ENCODE data around the gene KLRF1.

Gene KLRF1

GRCh38 chr12:9809866-9810265, 17.4 kb upstream of the KLRF1 start:
- DNase-seq: no peak

- no peak for DNase-seq
Observed at GRCh38 chr12:9810671-9811070, 16.6 kb upstream of the KLRF1 start.

DNA sequence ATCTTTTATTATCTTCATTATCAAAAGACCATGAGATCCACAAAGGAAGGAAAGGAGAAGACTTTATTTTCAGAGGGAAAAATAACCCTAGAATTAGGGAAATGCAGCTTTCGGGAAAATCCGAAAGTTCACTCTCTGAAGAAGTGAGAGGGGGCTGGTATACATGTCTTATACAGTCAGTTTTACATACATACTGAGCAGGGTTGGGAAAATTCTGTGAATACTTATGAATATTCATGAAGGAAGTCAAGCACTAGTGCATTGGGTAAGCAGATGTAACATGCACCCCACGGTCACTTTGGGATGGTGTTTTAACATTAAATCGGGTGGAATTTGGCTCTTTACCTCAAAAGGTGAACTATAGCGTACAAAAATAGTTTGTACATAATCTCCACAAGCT, 15.7 kb upstream of the KLRF1 start:
- DNase-seq: no peak

DNA sequence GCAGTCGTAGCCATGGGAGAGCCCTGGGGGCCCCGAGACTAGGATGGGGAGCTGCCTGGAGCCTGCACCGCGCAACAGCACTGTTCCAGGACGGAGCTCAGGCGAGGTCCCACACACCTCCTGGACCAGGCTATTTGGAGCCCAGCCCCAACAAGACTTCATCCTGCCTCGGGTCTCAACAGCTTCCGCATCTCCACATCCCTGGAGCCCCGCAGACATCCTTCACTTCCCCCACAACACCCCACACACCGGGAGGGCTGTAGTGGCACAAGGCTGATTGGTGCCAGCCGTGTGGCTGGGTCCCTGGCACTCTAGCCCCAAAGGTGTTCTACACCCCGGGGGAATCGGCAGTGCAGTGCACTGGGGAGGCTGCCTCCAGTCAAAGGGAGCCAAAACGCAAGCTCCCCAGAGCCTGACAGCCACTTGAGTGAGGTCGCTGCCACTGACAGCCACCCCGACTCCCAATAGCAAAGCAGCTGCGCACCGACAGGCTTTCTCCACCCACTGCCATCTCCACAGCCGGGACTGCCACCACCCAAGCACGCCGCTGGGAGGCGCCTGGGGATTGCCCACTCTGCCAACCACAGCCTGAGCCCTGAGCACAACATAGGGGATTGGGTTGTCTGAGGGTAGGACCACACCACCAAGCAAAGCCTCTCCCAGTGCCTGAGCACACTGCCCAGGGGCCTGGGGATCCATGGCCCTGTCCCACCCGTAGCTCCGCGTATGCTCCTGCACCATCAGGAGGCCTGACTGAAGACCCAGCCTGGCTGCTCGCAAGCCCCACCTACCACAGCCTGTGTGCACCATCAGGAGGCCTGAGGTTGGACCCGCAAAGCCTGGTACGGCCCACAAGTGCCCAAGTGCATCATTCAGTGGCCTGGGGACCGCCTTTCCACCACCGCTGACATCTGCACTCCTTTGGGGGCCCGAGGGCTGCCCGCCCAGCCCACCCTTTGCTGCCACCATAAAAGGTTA, 13.2 kb upstream of the KLRF1 start:
- peak; percentile 1 for DNase-seq

- no peak for DNase-seq
Observed at GRCh38 chr12:9820281-9820930, 6.9 kb upstream of the KLRF1 start.

DNA sequence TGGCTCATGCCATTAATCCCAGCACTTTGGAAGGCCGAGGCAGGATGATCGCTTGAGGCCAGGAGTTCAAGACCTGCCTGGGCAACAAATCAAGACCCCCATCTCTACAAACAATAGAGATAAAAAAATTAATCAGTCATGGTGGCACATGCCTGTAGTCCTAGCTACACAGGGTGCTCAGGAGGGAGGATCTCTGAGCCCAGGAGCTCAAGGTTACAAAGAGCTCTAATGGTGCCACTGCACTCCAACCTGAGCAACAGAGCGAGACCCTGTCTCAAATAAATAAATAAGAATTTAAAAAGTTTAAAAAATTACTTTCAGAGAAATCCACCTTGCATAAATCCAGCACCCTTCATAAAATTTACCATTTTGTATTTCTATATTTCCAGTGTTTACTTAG, 2.2 kb downstream of the KLRF1 start:
- DNase-seq: no peak

GRCh38 chr12:9829982-9830381, 2.7 kb downstream of the KLRF1 start:
- DNase-seq: no peak

GRCh38 chr12:9831720-9832119, 4.4 kb downstream of the KLRF1 start:
- DNase-seq: no peak

GRCh38 chr12:9843407-9843806, 16.1 kb downstream of the KLRF1 start:
- DNase-seq: no peak

DNA sequence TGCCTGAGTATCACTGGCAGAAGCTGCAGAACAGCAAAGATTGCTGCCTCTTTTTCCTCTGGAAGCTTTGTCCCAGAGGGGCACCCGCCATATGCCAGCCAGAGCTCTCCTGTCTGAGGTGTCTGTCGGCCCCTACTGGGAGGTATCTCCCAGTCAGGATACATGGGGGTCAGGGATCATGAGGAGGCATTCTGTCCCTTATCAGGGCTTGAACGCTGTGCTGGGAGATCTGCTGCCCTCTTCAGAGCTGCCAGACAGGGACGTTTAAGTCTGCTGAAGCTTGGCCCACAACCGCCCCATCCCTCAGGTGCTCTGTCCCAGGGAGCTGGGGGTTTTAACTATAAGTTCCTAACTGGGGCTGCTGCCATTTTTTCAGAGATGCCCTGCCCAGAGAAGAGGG, 21.6 kb downstream of the KLRF1 start:
- no peak for DNase-seq

- no peak for DNase-seq
Observed at GRCh38 chr12:9851050-9851449, 23.8 kb downstream of the KLRF1 start.

DNA sequence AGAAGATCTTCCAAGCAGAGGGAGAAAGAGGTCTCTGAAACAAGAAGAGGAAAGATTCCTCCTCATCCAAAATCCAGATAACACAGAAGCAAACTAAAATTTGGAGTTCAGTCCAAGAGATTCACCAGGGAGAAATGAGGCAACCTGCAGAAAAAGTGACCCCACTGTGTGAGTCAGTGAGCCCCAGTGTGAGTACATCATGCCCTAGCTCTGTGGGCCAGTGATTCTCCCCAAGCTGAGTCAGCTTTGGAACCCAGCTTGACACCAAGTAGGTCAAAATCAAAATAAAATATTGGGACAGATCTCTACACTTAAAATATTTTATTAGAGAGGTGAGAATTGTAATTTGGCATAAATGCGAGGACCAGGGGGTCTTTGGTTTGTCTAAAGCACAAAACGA, 24.6 kb downstream of the KLRF1 start:
- no peak for DNase-seq

- no peak for DNase-seq
Observed at GRCh38 chr12:9856151-9856550, 28.9 kb downstream of the KLRF1 start.

DNA sequence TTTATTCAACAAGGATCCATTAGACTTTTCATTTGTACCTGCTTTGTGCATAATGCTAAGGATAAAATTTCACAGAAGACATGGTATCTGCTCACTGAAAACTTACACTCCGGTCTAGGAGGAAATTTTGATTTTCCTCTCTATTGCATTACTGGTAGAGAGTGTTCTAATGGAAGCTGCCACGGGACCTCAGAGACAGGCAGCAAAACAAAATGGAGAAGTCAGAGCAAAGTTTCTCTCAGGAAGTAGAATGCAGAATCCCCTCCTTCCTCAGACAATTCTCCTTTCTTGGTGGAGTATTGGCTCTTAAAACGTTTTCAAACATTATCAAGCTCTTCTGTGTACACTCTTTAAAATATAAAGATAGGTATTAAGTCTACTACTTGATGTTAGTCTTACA, 29.6 kb downstream of the KLRF1 start:
- DNase-seq: no peak

GRCh38 chr12:9858135-9858534, 30.9 kb downstream of the KLRF1 start:
- no peak for DNase-seq

DNA sequence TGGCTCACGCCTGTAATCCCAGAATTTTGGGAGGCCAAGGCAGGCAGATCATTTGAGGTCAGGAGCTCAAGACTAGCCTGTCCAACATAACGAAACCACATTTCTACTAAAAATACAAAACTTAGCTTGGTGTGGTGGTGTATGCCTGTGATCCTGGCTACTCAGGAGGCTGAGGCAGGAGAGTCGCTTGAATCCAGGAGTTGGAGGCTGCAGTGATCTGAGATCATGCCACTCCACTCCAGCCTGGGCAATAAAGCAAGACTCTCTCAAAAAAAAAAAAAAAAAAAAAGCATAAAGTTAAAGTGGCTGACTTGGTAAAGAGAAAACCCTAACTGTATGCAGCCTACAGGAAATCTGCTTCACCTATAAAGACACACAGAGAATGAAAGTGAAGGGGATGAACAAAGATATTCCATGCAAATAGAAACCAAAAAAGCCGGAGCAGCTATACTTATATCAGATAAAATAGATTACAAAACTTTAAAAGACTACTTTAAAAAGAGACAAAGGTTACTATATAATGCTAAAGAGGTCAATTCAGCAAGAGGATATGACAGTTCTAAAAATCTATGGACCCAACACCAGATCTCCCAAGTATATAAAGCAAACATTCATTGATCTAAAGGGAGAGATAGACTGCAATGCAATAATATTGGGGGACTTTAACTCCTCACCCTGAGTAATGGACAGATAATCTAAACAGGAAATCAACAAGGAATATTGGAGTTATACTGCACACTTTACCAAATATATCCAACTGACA, 37.8 kb downstream of the KLRF1 start:
- no peak for DNase-seq

DNA sequence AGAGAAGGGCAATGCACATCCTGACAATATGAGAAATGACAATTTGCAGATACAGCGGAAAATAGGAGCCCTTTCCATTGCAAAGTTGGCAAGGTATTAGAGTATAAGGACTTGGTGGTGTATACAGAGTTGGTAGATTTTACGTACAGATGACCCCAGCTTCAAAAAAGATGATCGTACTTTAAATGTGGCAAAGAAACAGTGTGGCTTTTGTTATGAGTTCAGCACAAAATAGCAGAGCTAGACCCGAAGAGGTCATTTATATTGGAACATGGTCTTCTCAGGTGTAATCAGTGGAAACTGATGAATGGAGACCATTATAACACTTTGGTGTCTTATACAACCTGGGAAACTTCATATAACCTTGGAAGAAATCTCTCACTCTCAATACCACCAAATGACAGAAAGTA, 39.6 kb downstream of the KLRF1 start:
- DNase-seq: no peak

GRCh38 chr12:9867531-9867930, 40.2 kb downstream of the KLRF1 start:
- no peak for DNase-seq

- DNase-seq: no peak
Observed at GRCh38 chr12:9868311-9868801, 41.1 kb downstream of the KLRF1 start.

DNA sequence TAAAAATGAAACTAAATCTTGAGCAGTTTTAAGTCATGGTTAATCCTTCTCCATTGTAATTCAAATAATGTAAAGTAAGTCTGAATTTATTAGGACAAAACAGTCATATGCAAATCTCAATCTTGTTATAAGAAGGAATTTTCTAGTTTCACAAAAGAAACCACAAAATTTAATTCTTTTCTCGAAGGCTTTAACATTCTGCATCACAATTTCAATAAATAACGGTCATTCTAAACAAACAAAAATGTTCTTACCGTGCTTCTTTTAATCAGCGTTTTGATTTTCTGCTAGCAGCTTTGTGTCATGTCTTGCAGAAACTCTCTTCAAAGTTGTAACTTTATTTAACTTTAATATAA, 41.6 kb downstream of the KLRF1 start:
- DNase-seq: no peak

GRCh38 chr12:9869307-9870161, 42.3 kb downstream of the KLRF1 start, which contains the start of gene CLEC2B:
Gene CLEC2B, minus strand, starts transcription at chr12:9869354.
- no peak for DNase-seq

- DNase-seq: no peak
Observed at GRCh38 chr12:9870286-9870866, 43.1 kb downstream of the KLRF1 start.

Measured in SHP77 treated with DMSO at 0.1 percent for 48 hours (cell line).